SU-DHL-6 (cell line): ENCODE measurements around the gene BLOC1S1.

Source experiments
- EZH2phosphoT487 ChIP-seq: fragments of 200-600 bp; sonication (generic), shearing (Covaris generic); conservative IDR thresholded peaks from 2 replicates; pipeline ENCODE4 v1.6.1; 2018; ENCODE audit warnings: mild to moderate bottlenecking, antibody characterized with exemption, low read length, moderate library complexity, mixed read lengths
- TF ChIP-seq, protein P1 (sequence below): fragments of 200-600 bp; sonication (generic); IDR thresholded peaks from one replicate; pipeline ENCODE4 v1.5.1; 2017; ENCODE audit warnings: antibody characterized with exemption, mild to moderate bottlenecking, low read length, moderate library complexity; ENCODE audit not compliant: insufficient read depth, poor library complexity, severe bottlenecking

DNA sequence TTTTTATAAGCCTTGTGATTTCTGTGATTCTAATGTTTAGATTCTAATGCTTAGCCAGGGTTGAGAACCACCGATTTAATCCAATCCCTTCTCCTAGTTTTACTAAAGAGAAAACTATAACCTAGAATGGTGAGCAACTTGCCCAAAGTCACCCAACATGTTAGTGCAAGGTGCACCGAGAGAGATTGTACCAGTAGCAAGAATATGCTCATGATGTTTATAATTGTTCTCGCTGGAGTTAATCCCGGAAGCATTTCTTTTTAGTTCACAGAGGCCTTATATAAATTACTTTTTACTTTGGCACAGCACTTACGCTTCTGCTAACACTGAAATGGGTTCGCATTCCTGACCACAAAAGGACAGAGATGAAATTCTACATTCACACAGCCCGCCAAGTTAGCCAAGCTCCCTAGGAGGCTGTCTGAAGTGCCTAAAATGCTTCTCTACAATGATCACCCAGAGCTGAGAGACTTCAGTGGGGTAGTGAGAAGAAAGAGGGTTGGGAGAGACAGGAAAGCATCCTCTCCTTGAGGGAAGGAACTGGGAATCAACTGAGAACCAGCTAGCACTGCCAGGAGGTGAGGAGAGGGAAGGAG, 579 bp upstream of the BLOC1S1 start:
- TF ChIP-seq, protein P1, sequence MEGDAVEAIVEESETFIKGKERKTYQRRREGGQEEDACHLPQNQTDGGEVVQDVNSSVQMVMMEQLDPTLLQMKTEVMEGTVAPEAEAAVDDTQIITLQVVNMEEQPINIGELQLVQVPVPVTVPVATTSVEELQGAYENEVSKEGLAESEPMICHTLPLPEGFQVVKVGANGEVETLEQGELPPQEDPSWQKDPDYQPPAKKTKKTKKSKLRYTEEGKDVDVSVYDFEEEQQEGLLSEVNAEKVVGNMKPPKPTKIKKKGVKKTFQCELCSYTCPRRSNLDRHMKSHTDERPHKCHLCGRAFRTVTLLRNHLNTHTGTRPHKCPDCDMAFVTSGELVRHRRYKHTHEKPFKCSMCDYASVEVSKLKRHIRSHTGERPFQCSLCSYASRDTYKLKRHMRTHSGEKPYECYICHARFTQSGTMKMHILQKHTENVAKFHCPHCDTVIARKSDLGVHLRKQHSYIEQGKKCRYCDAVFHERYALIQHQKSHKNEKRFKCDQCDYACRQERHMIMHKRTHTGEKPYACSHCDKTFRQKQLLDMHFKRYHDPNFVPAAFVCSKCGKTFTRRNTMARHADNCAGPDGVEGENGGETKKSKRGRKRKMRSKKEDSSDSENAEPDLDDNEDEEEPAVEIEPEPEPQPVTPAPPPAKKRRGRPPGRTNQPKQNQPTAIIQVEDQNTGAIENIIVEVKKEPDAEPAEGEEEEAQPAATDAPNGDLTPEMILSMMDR = no peak
- no peak for TF ChIP-seq EZH2phosphoT487
